HEK293 (cell line): ENCODE results near the gene MIR17HG.

Source experiments
- BCL6B ChIP-seq: fragments of 450-650 bp; formaldehyde crosslinking; IDR thresholded peaks from 2 replicates; pipeline ENCODE4 v1.5.1; 2017; ENCODE audit warnings: missing biosample characterization, missing genetic modification characterization
- EGR2 ChIP-seq: fragments of 450-650 bp; formaldehyde crosslinking; IDR thresholded peaks from 2 replicates; pipeline ENCODE4 v1.5.1; 2016; ENCODE audit warnings: low read depth, missing biosample characterization, missing genetic modification characterization
- GFI1B ChIP-seq: fragments of 450-650 bp; formaldehyde crosslinking; IDR thresholded peaks from 2 replicates; pipeline ENCODE4 v1.5.1; 2016; ENCODE audit warnings: missing biosample characterization, missing genetic modification characterization
- GLIS2 ChIP-seq: fragments of 450-650 bp; formaldehyde crosslinking; IDR thresholded peaks from 2 replicates; pipeline ENCODE4 v1.5.1; 2016; ENCODE audit warnings: missing biosample characterization, missing genetic modification characterization
- HOXD13 ChIP-seq: sonication (generic); formaldehyde crosslinking; IDR thresholded peaks from 2 replicates; pipeline ENCODE4 v1.8.0; 2022; ENCODE audit warnings: missing genetic modification reagents, borderline replicate concordance
- IKZF3 ChIP-seq: fragments of 450-650 bp; IDR thresholded peaks from 2 replicates; pipeline ENCODE4 v1.5.0; 2018; ENCODE audit warnings: missing biosample characterization, mild to moderate bottlenecking, missing genetic modification characterization, moderate library complexity
- PATZ1 ChIP-seq: fragments of 450-650 bp; formaldehyde crosslinking; IDR thresholded peaks from 2 replicates; pipeline ENCODE4 v1.5.1; 2016; ENCODE audit warnings: missing biosample characterization, missing genetic modification characterization
- SETDB1 ChIP-seq: IDR thresholded peaks from one replicate; pipeline ENCODE4 v1.6.1; 2017; ENCODE audit warnings: mild to moderate bottlenecking, low read length, moderate library complexity, mixed read lengths; ENCODE audit not compliant: insufficient read length
- SP2 ChIP-seq: fragments of 450-650 bp; formaldehyde crosslinking; IDR thresholded peaks from 2 replicates; pipeline ENCODE4 v1.5.1; 2016; ENCODE audit warnings: missing biosample characterization, missing genetic modification characterization
- YY2 ChIP-seq: fragments of 450-650 bp; formaldehyde crosslinking; IDR thresholded peaks from 2 replicates; pipeline ENCODE4 v1.5.1; 2016; ENCODE audit warnings: missing biosample characterization, missing genetic modification characterization
- ZFP41 ChIP-seq: fragments of 450-650 bp; formaldehyde crosslinking; IDR thresholded peaks from 2 replicates; pipeline ENCODE4 v1.5.1; 2016; ENCODE audit warnings: missing biosample characterization, missing genetic modification characterization, borderline replicate concordance
- ZIC2 ChIP-seq: fragments of 450-650 bp; formaldehyde crosslinking; IDR thresholded peaks from 2 replicates; pipeline ENCODE4 v1.5.1; 2016; ENCODE audit warnings: missing biosample characterization, missing genetic modification characterization
- ZNF112 ChIP-seq: fragments of 450-650 bp; formaldehyde crosslinking; IDR thresholded peaks from 2 replicates; pipeline ENCODE4 v1.5.0; 2017; ENCODE audit warnings: missing biosample characterization, missing genetic modification characterization
- ZNF133 ChIP-seq: fragments of 450-650 bp; formaldehyde crosslinking; IDR thresholded peaks from 2 replicates; pipeline ENCODE4 v1.5.1; 2016; ENCODE audit warnings: missing biosample characterization, missing genetic modification characterization
- ZNF148 ChIP-seq: fragments of 450-650 bp; formaldehyde crosslinking; IDR thresholded peaks from 2 replicates; pipeline ENCODE4 v1.5.0; 2017; ENCODE audit warnings: missing biosample characterization, missing genetic modification characterization, borderline replicate concordance
- ZNF155 ChIP-seq: fragments of 450-650 bp; formaldehyde crosslinking; IDR thresholded peaks from 2 replicates; pipeline ENCODE4 v1.5.1; 2016; ENCODE audit warnings: missing biosample characterization, missing genetic modification characterization
- ZNF2 ChIP-seq: fragments of 450-650 bp; formaldehyde crosslinking; IDR thresholded peaks from 2 replicates; pipeline ENCODE4 v1.5.1; 2016; ENCODE audit warnings: missing biosample characterization, missing genetic modification characterization
- ZNF223 ChIP-seq: fragments of 450-650 bp; formaldehyde crosslinking; IDR thresholded peaks from 2 replicates; pipeline ENCODE4 v1.5.1; 2016; ENCODE audit warnings: missing biosample characterization, missing genetic modification characterization
- ZNF24 ChIP-seq: fragments of 450-650 bp; formaldehyde crosslinking; IDR thresholded peaks from 2 replicates; pipeline ENCODE4 v1.5.1; 2016; ENCODE audit warnings: missing biosample characterization, missing genetic modification characterization
- ZNF311 ChIP-seq: fragments of 450-650 bp; formaldehyde crosslinking; IDR thresholded peaks from 2 replicates; pipeline ENCODE4 v1.5.1; 2017; ENCODE audit warnings: missing biosample characterization, missing genetic modification characterization, borderline replicate concordance
- ZNF404 ChIP-seq: fragments of 450-650 bp; formaldehyde crosslinking; IDR thresholded peaks from 2 replicates; pipeline ENCODE4 v1.5.1; 2017; ENCODE audit warnings: missing biosample characterization, missing genetic modification characterization
- ZNF704 ChIP-seq: fragments of 450-650 bp; formaldehyde crosslinking; IDR thresholded peaks from 2 replicates; pipeline ENCODE4 v1.5.1; 2016; ENCODE audit warnings: missing biosample characterization, missing genetic modification characterization
- ZNF747 ChIP-seq: fragments of 450-650 bp; formaldehyde crosslinking; IDR thresholded peaks from 2 replicates; pipeline ENCODE4 v1.5.1; 2016; ENCODE audit warnings: missing biosample characterization, missing genetic modification characterization
- ZNF777 ChIP-seq: fragments of 450-650 bp; formaldehyde crosslinking; IDR thresholded peaks from 2 replicates; pipeline ENCODE4 v1.5.1; 2017; ENCODE audit warnings: missing biosample characterization, missing genetic modification characterization, borderline replicate concordance
- ZNF785 ChIP-seq: fragments of 450-650 bp; formaldehyde crosslinking; IDR thresholded peaks from 2 replicates; pipeline ENCODE4 v1.5.1; 2016; ENCODE audit warnings: missing biosample characterization, missing genetic modification characterization
- ZNF837 ChIP-seq: fragments of 450-650 bp; formaldehyde crosslinking; IDR thresholded peaks from 2 replicates; pipeline ENCODE4 v1.5.1; 2016; ENCODE audit warnings: missing biosample characterization, missing genetic modification characterization
- TF ChIP-seq, protein P1 (sequence below): fragments of 450-650 bp; formaldehyde crosslinking; IDR thresholded peaks from 2 replicates; pipeline ENCODE4 v1.5.1; 2016; ENCODE audit warnings: missing biosample characterization, missing genetic modification characterization, low read depth
- TF ChIP-seq, protein P2 (sequence below): fragments of 450-650 bp; formaldehyde crosslinking; IDR thresholded peaks from 2 replicates; pipeline ENCODE4 v1.5.1; 2016; ENCODE audit warnings: missing biosample characterization, missing genetic modification characterization

The MIR17HG gene

GRCh38 chr13:91347202-91347995 lies at the start of gene MIR17HG (continued):
- TF ChIP-seq ZNF777 (tag by site-specific recombination) (no peak), SETDB1 (peak; percentile 63), ZNF747 (no peak), PATZ1 (tag by site-specific recombination) (0 out of 2 replicates have a peak, but pooled peaks have one; percentile 29), ZNF785 (no peak), EGR2 (peak; percentile 51; the same call in 1 of the 2 replicates), ZNF223 (tag by site-specific recombination) (no peak), HOXD13 (CRISPR knock-in tag) (no peak), ZNF837 (tag by site-specific recombination) (no peak), BCL6B (tag by site-specific recombination) (no peak), ZNF133 (tag by site-specific recombination) (no peak), GLIS2 (tag by site-specific recombination) (peak; percentile 86), ZFP41 (tag by site-specific recombination) (no peak), IKZF3 (tag by site-specific recombination) (peak; percentile 86), ZNF704 (tag by site-specific recombination) (no peak), ZNF148 (tag by site-specific recombination) (no peak), ZIC2 (tag by site-specific recombination) (peak; percentile 43; the same call in 1 of the 2 replicates), GFI1B (tag by site-specific recombination) (no peak), SP2 (peak; percentile 54), ZNF112 (tag by site-specific recombination) (no peak), ZNF404 (no peak), ZNF155 (no peak), ZNF2 (no peak), ZNF24 (tag by site-specific recombination) (no peak), ZNF311 (no peak), YY2 (no peak)
- TF ChIP-seq, protein P1, sequence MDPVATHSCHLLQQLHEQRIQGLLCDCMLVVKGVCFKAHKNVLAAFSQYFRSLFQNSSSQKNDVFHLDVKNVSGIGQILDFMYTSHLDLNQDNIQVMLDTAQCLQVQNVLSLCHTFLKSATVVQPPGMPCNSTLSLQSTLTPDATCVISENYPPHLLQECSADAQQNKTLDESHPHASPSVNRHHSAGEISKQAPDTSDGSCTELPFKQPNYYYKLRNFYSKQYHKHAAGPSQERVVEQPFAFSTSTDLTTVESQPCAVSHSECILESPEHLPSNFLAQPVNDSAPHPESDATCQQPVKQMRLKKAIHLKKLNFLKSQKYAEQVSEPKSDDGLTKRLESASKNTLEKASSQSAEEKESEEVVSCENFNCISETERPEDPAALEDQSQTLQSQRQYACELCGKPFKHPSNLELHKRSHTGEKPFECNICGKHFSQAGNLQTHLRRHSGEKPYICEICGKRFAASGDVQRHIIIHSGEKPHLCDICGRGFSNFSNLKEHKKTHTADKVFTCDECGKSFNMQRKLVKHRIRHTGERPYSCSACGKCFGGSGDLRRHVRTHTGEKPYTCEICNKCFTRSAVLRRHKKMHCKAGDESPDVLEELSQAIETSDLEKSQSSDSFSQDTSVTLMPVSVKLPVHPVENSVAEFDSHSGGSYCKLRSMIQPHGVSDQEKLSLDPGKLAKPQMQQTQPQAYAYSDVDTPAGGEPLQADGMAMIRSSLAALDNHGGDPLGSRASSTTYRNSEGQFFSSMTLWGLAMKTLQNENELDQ (tag by site-specific recombination): no peak
- TF ChIP-seq, protein P2, sequence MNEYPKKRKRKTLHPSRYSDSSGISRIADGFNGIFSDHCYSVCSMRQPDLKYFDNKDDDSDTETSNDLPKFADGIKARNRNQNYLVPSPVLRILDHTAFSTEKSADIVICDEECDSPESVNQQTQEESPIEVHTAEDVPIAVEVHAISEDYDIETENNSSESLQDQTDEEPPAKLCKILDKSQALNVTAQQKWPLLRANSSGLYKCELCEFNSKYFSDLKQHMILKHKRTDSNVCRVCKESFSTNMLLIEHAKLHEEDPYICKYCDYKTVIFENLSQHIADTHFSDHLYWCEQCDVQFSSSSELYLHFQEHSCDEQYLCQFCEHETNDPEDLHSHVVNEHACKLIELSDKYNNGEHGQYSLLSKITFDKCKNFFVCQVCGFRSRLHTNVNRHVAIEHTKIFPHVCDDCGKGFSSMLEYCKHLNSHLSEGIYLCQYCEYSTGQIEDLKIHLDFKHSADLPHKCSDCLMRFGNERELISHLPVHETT: no peak
